ENCODE results near the gene PRLH. TPM values are rescaled to one million over a fixed set of nuclear protein-coding genes. Genes with fewer than 3 reads are reported as not detected.

The PRLH gene, protein sequence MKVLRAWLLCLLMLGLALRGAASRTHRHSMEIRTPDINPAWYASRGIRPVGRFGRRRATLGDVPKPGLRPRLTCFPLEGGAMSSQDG
- total RNA-seq (not detected in 2 replicates), polyA plus RNA-seq (not detected in 2 replicates), polyA minus RNA-seq (not detected in 2 replicates), Bru-seq, nascent RNA (not detected), BruChase-seq, experiment 1, labeled RNA remaining after a 6-hour chase (not detected), BruChase-seq, experiment 2, labeled RNA remaining after a 2-hour chase (not detected)
- not detected in 2 replicates for polyA plus RNA-seq (2011; cell fraction: cytosol; rRNA removed)
- not detected in 2 replicates for polyA plus RNA-seq (2011; cell fraction: nucleus; rRNA removed)
- not detected in 2 replicates for polyA plus RNA-seq (2012)
- not detected for polyA minus RNA-seq (2011; cell fraction: cytosol; rRNA and poly(A)+ RNA removed)
- polyA minus RNA-seq (2011; cell fraction: nucleus; rRNA and poly(A)+ RNA removed) = not detected in 2 replicates
- long read RNA-seq = 0 reads

DNA sequence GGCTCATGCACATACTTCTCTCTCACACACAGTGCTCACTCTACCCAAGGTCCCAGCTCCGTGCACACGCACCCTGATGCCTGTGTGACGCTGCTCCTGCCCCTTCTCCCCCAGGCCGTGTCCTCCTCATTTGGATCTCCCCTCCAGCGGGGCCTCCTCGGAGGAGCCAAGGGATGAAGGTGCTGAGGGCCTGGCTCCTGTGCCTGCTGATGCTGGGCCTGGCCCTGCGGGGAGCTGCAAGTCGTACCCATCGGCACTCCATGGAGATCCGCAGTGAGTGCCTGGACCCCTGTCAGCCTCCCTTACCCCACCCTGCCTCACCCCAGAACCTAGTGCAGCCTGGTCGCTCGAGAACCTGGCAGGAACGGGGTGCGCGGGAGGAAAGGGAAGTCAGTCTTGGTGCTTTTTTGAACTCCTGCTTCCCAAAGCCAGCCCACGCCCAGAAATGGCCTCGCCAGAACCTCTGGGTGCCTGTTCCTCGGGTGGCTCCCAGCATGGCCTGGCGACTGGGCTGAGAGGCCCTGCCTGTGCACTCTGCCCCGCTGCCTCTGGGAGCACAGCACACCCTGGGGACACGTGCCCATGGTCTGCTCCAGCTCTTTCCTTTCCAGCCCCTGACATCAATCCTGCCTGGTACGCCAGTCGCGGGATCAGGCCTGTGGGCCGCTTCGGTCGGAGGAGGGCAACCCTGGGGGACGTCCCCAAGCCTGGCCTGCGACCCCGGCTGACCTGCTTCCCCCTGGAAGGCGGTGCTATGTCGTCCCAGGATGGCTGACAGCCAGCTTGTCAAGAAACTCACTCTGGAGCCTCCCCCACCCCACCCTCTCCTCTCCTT lies at the start of gene PRLH:
TSS of gene PRLH (plus strand) at position 174 of the 835 bp plus-strand sequence. CDS start at position 174, 0 bp downstream.
- Histone ChIP-seq H3K4me3 (replicated peaks in 1 of 3; ENCODE audit: insufficient read depth in 1 of 3, low read depth in 1 of 3, low read length in 3 of 3) (no peak within 1 kb of the TSS), H3K4me2 (ENCODE audit: insufficient read depth, low read length) (no peak within 1 kb of the TSS), H3K27me3 (ENCODE audit: control insufficient read depth in 2 of 2, insufficient read depth in 2 of 2, low read length in 2 of 2) (no peaks in the 10 kb centered on the region), H2AFZ (ENCODE audit: low read depth, low read length) (no peak within 1 kb of the TSS), H3K27ac (ENCODE audit: insufficient read depth, low read depth, low read length) (no peak within 1 kb of the TSS), H3K79me2 (ENCODE audit: control insufficient read depth, insufficient read depth, low read length) (no peaks in the 10 kb centered on the region), H3K4me1 (ENCODE audit: control insufficient read depth, extremely low read depth, insufficient read depth, low read length) (no peaks in the 10 kb centered on the region), H4K20me1 (replicated peaks; ENCODE audit: control insufficient read depth, extremely low read depth, insufficient read depth, low read length) (no peaks in the 10 kb centered on the region), H3K9me3 (replicated peaks; ENCODE audit: control insufficient read depth, insufficient read depth, low read length) (no peaks in the 10 kb centered on the region), H3K36me3 (ENCODE audit: control insufficient read depth in 2 of 2, extremely low read depth in 1 of 2, insufficient read depth in 2 of 2, low read length in 2 of 2) (no peaks in the 10 kb centered on the region), H3K9me1 (replicated peaks; ENCODE audit: control insufficient read depth, extremely low read depth, insufficient read depth, low read length) (no peaks in the 10 kb centered on the region), H3K9ac (replicated peaks; ENCODE audit: extremely low read depth, insufficient read depth, low read length) (no peak within 1 kb of the TSS)
- CTCF ChIA-PET = interaction anchor here (0.9 to 1.5 kb wide), 4 partner anchors 54 to 157 kb away, joined by 3 to 8 read pairs (median 4); no protein-coding TSS in a partner anchor
- POLR2A ChIA-PET = no interaction called here
- BruUV-seq (replicated peaks) = no TSS peak
- no peak for TF ChIP-seq MYC (IDR thresholded peaks at IDR 0.05; ENCODE audit: low read depth, low read length)
- TF ChIP-seq, protein P1, sequence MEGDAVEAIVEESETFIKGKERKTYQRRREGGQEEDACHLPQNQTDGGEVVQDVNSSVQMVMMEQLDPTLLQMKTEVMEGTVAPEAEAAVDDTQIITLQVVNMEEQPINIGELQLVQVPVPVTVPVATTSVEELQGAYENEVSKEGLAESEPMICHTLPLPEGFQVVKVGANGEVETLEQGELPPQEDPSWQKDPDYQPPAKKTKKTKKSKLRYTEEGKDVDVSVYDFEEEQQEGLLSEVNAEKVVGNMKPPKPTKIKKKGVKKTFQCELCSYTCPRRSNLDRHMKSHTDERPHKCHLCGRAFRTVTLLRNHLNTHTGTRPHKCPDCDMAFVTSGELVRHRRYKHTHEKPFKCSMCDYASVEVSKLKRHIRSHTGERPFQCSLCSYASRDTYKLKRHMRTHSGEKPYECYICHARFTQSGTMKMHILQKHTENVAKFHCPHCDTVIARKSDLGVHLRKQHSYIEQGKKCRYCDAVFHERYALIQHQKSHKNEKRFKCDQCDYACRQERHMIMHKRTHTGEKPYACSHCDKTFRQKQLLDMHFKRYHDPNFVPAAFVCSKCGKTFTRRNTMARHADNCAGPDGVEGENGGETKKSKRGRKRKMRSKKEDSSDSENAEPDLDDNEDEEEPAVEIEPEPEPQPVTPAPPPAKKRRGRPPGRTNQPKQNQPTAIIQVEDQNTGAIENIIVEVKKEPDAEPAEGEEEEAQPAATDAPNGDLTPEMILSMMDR (IDR thresholded peaks at IDR 0.05; ENCODE audit: extremely low read depth in 1 of 2, insufficient read depth in 1 of 2, low read depth in 1 of 2, low read length in 2 of 2) = no peak
- TF ChIP-seq POLR2AphosphoS5 (IDR thresholded peaks at IDR 0.05; ENCODE audit: insufficient read depth, low read depth, low read length) = no peak
- no peak for TF ChIP-seq GATA2 (IDR thresholded peaks at IDR 0.05; ENCODE audit: insufficient read depth, insufficient read length, low read depth, low read length)
- no peak for TF ChIP-seq JUN (IDR thresholded peaks at IDR 0.05; ENCODE audit: borderline replicate concordance, insufficient read depth, insufficient read length, low read depth)
- TF ChIP-seq, protein P2, sequence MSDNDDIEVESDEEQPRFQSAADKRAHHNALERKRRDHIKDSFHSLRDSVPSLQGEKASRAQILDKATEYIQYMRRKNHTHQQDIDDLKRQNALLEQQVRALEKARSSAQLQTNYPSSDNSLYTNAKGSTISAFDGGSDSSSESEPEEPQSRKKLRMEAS (IDR thresholded peaks at IDR 0.05; ENCODE audit: insufficient read depth, insufficient read length) = no peak
- no peak for TF ChIP-seq FOS (IDR thresholded peaks at IDR 0.05; ENCODE audit: borderline replicate concordance, insufficient read depth, low read length)
- no peak for TF ChIP-seq EZH2 (IDR thresholded peaks at IDR 0.05; ENCODE audit: borderline replicate concordance, low read depth, low read length, severe bottlenecking)
- no peak for TF ChIP-seq POLR2A (IDR thresholded peaks at IDR 0.05; ENCODE audit: low read depth, low read length)
- dilution Hi-C loops (cut with MboI; ENCODE audit: extremely low pct_ligation_motif_present, low sequenced_read_pairs) = no loop called here
- DNase-seq (ENCODE audit: low read depth, low spot score) (no peak), FAIRE-seq (no peak)
- intact Hi-C loops (cut with micrococcal nuclease) = no loop called here

Measured in endothelial cell of umbilical vein (primary cell).